GM19438 (cell line): ENCODE data around the gene NSMCE1.
A peak's percentile ranks its signal among the peaks of the same experiment; 100 is the strongest.
"Not testable (repeated sequence)": the region's sequence is repeated elsewhere in the genome, so short reads cannot be mapped to it uniquely, and the experiment has no call there.

Experiments
- ATAC-seq: cut with Tn5 transposase; IDR thresholded peaks from one replicate; pipeline ENCODE4 v1.9.1; 2021; ENCODE audit warnings: low read depth; ENCODE audit not compliant: unreplicated experiment

Gene NSMCE1

GRCh38 chr16:27303256-27304100 is 34.9 kb upstream of the NSMCE1 start:
- no peak for ATAC-seq

DNA sequence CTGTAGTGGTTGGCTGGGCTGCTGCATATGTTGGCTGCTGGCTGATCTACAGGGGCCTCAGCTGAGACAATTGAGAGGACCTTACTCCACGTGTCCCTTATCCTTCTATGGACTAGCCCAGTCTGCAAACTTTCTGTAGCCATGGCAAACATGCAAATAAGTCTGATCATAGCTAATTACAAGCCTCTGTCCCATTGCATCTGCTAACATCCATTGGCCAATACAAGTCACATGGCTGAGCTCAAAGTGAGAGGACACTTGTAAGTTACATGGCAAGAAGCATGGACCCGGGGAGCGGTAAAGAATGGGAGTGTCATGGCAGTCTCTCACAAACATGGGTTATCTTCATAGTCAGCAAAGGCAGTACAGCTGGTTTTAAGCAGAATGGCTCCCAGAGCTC is 33.6 kb upstream of the NSMCE1 start:
- no peak for ATAC-seq

- peak; percentile 68 for ATAC-seq
Measured at GRCh38 chr16:27301236-27301861, 32.8 kb upstream of the NSMCE1 start.

GRCh38 chr16:27298132-27298531 is 29.6 kb upstream of the NSMCE1 start:
- ATAC-seq = no peak

- no peak for ATAC-seq
Measured at GRCh38 chr16:27293343-27293742, 24.8 kb upstream of the NSMCE1 start.

GRCh38 chr16:27291722-27292240 is 23.2 kb upstream of the NSMCE1 start:
- ATAC-seq = no peak

DNA sequence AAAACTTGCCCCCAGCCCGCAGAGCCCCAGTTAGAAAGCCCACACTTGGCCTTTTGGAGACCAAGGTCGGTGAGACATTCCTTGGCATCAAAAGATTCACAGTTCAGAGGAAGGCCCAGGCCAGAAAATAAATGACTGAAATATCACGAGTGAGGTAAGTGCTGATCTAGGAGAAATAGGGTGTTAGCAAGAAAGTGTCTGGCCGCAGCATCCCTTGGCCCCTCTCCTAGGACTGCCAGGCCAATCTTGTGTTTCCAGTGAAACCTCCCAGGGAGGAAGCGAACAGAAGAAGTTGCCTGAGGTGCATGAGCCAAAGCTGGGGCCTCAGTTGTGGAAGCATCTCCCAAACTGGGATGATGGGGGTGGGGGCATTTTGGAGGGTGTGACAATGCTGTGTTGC is 22.5 kb upstream of the NSMCE1 start:
- no peak for ATAC-seq

DNA sequence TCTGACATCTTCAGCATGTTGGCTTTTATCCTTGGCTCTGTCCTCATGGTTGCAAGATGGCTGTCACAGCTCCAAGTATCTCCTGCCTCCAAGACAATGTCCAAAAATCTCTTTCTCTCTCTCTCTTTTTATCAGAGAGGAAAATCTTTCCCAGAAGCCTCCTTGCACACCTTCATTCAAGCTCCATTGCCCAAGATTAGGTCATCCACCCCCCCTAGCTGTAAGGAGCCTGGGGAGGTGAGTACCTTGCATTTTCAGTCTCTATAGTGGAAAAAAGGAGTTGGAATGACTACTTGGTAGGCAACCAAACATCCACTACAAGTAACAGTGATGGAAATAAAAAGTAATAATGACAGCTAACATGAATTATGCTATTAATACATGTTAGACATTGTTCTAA is 22.0 kb upstream of the NSMCE1 start:
- ATAC-seq = no peak

DNA sequence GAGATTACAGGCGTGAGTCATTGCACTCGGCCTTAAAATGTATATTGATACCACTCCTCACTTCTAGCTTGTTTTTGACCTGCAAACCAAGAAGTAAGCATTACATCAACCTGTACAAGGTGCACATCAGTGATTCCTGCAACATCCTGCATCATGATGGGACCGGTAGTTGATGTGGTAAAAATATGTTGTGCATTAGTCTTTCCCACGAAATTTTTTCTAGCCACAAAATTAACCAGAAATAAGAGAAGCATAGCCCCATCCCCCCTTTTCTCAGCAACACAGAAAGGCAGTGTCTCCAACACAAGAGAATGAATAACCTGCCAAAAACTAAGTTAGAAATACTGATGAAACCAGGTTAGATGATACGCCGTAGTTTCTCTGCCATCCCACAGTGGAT is 21.1 kb upstream of the NSMCE1 start:
- ATAC-seq = no peak

DNA sequence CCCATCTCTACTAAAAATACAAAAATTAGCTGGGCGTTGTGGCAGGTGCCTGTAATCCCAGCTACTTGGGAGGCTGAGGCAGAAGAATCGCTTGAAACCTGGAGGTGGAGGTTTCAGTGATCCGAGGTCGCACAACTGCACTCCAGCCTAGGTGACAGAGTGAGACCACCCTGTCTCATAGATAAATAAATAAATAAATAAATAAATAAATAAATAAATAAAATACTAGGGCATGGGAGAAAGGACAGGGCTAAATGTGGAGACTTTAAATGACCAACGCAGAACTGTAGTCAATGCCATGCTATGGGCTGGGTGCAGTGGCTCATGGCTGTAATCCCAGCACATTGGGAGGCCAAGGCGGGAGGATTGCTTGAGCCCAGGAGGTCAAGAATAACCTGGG is 19.7 kb upstream of the NSMCE1 start:
- not testable (repeated sequence) for ATAC-seq

DNA sequence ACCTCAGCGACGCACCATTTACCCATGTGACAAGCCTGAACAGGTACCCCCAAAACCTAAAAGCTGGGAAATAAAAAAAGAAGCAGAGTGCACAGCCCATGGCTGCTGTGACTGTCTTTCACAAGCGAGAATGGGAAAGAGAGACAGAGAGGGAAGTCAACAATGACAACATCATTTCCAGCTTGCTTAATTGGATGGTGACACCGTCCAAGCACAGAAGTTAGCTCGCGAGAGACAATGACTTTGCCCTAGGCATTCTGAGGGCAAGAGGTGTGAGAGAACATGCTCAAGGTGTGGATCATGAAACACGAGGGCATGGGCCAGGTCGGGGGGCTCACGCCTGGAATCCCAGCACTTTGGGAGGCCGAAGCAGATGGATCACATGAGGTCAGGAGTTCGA is 19.3 kb upstream of the NSMCE1 start:
- ATAC-seq = no peak

- ATAC-seq = no peak
Measured at GRCh38 chr16:27287051-27287811, 18.7 kb upstream of the NSMCE1 start.

DNA sequence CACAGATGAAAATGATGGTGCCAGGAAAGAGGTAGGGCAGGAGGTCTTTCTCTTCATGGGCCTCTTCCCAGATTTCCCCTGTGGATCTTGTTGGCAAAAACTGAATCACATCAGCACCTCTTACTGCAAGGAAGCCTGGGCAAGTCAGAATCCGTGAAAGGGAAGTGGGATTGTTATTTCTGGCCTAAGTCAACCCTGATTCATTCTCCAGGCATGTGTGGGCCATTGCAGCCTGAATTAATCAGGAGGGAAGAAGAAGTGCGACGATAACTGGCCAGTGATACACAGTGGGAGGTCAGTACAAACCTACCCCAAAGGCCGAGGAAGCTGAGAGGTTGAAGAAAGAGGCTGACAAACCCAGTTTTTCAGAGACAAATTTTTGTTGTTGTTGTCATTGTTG is 17.9 kb upstream of the NSMCE1 start:
- ATAC-seq = no peak

GRCh38 chr16:27285676-27286196 is 17.2 kb upstream of the NSMCE1 start:
- no peak for ATAC-seq

- no peak for ATAC-seq
Measured at GRCh38 chr16:27284865-27285675, 16.5 kb upstream of the NSMCE1 start.

DNA sequence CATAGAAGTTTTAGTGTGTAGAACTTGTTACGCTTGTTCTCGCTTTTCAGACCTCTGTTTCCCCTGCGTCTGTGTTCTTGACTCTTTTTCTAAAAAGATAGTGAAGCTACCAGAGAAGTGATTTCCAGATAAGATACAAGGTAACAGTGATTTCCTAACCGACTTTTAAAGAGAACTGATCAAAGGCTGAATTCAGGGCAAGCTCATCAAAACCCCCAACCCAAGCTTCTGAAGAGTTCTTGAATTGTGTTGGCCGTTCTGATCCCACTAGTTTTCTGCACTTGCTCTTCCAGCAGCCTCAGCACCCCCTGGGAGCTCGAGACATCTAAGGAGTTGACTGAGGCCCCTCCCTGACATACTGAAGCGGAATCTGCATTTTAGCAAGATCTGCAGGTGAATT is 12.7 kb upstream of the NSMCE1 start:
- ATAC-seq = no peak

GRCh38 chr16:27275394-27275793 is 6.8 kb upstream of the NSMCE1 start:
- ATAC-seq = no peak

- ATAC-seq = not testable (repeated sequence)
Measured at GRCh38 chr16:27274424-27274874, 5.9 kb upstream of the NSMCE1 start.

DNA sequence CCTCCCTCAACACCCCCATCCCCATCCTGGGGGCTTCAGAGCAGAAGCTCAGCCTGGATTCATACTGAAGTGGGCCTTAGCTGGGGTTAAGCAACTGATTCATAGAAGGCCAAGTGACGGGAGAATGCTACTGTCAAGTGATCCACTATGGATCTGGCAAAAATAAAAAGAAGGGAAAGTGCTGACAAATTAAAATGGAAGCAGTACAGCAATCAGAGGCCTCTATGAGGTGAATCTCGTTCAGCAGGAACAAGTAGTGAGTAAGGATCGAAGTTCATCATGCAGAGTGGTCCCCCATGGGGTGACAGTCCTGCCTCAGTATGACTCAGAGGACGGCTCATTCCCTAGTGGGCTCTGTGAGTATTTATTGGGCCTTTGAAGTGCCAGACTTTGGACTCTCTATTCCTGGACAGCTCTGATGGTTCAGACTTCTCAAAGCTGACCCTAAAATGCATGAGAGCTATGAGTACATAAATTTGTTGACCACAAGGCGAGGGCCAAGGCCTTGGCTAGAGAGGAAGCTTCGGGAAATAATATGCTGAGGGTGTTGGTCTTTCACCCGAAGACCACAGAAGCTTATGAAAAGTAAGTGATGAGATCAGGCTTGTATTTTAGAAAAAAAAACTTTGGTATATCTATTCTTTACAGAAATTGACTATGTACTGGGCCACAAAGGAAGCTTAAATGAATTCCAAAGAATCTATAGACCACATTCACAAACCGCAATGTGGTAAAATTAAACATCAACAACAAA is 5.3 kb upstream of the NSMCE1 start:
- ATAC-seq = no peak
